OCI-LY3 (cell line): ENCODE measurements around the gene PEX6.

Experiments
- H2AFZ ChIP-seq: fragments of 200-600, 300-600 bp; shearing (Covaris generic); 2 replicates; pipeline ENCODE4 v1.6.0; 2014; ENCODE audit warnings: antibody characterized with exemption, low read depth, low read length
- H3K27ac ChIP-seq: fragments of 200-600, 300-600 bp; sonication (generic); 2 replicates; pipeline ENCODE4 v1.5.1; 2014; ENCODE audit warnings: mild to moderate bottlenecking, low read length, moderate library complexity, mixed read lengths
- H3K27me3 ChIP-seq: fragments of 200-600, 300-600 bp; sonication (generic); 2 replicates; pipeline ENCODE4 v1.6.1; 2014; ENCODE audit warnings: low read depth, low read length, mixed read lengths
- H3K36me3 ChIP-seq: fragments of 200-600, 300-600 bp; sonication (generic); replicated peaks from 2 replicates; pipeline ENCODE3; 2014; ENCODE audit warnings: low read depth, low read length, mixed read lengths
- H3K4me1 ChIP-seq: fragments of 300-600, 200-600 bp; sonication (generic); 2 replicates; pipeline ENCODE4 v1.6.1; 2014; ENCODE audit warnings: low read length, mixed read lengths
- H3K4me2 ChIP-seq: fragments of 200-600, 300-600 bp; sonication (generic); 2 replicates; pipeline ENCODE4 v1.6.1; 2014; ENCODE audit warnings: low read length, mixed read lengths
- H3K4me3 ChIP-seq: fragments of 300-600, 200-600 bp; sonication (generic); 2 replicates; pipeline ENCODE4 v1.5.1; 2014; ENCODE audit warnings: antibody characterized with exemption, mild to moderate bottlenecking, low read length, moderate library complexity
- H3K79me2 ChIP-seq: fragments of 300-600, 200-600 bp; shearing (Covaris generic); 2 replicates; pipeline ENCODE4 v1.6.1; 2014; ENCODE audit warnings: mild to moderate bottlenecking, low read length, mixed read lengths
- H3K9ac ChIP-seq: fragments of 300-600, 200-600 bp; shearing (Covaris generic); 2 replicates; pipeline ENCODE4 v1.6.0; 2014; ENCODE audit warnings: mild to moderate bottlenecking, low read length, moderate library complexity
- H3K9me3 ChIP-seq: fragments of 200-600, 300-600 bp; shearing (Covaris generic); 2 replicates; pipeline ENCODE4 v1.6.1; 2014; ENCODE audit warnings: low read length, mixed read lengths; ENCODE audit not compliant: insufficient read depth
- H4K20me1 ChIP-seq: fragments of 200-600, 300-600 bp; sonication (generic); 2 replicates; pipeline ENCODE4 v1.6.1; 2016; ENCODE audit warnings: low read length, mixed read lengths; ENCODE audit not compliant: insufficient read depth
- EZH2phosphoT487 ChIP-seq: fragments of 200-600 bp; shearing (Covaris generic); IDR thresholded peaks from 2 replicates; pipeline ENCODE4 v1.6.1; 2018; ENCODE audit warnings: antibody characterized with exemption, mixed run types, low read depth
- TF ChIP-seq, protein P1 (sequence below): fragments of 200-600, 300-600 bp; sonication (generic); IDR thresholded peaks from 2 replicates; pipeline ENCODE4 v1.5.1; 2014; ENCODE audit warnings: antibody characterized with exemption, low read length, low read depth

The PEX6 gene

DNA sequence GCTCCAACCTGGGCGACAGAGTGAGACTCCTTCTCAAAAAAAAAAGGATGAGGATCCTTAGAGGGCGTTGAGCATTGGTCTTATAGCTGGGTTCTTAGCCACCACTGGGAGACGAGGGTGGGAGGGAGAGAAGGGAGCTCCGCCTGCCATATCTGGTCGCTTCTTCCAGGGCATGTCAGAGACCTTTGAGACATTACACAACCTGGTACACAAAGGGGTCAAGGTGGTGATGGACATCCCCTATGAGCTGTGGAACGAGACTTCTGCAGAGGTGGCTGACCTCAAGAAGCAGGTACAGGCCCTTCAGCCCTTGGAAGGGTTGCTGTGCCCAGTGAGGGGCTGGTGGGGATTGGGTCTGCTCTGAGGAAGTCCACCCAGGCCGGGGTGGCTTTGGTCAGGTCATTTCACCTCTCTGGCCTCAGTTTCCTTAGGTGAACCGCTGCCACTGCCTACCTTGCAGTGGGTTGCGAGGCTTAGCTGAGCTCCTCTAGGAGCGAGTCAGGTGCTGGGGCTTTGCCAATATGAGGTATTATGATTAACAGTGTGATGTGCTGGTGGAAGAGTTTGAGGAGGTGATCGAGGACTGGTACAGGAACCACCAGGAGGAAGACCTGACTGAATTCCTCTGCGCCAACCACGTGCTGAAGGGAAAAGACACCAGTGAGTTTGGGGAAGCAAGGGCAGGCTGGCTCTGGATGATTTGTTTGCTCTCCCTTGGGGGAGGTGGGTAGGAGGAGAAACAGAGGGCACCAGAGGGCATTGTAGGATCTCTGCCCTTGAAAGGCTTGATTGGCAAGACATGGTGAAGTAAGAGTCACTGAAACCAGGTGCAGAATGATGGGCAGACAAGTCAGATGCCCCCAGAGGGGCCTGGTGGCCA lies 41.2 kb downstream of the PEX6 start:
- H3K4me2 ChIP-seq, result no peak overlapping the region
- no peak overlapping the region for H3K4me3 ChIP-seq
- H3K27ac ChIP-seq, result no peak overlapping the region
- H3K79me2 ChIP-seq, result peaks cover 66% of the 10 kb centered on the region
- no peaks in the 10 kb centered on the region for H3K27me3 ChIP-seq
- H3K9me3 ChIP-seq, result no peaks in the 10 kb centered on the region
- H3K36me3 ChIP-seq, result peaks cover 81% of the 10 kb centered on the region
- peaks cover 39% of the 10 kb centered on the region for H3K4me1 ChIP-seq
- TF ChIP-seq, protein P1, sequence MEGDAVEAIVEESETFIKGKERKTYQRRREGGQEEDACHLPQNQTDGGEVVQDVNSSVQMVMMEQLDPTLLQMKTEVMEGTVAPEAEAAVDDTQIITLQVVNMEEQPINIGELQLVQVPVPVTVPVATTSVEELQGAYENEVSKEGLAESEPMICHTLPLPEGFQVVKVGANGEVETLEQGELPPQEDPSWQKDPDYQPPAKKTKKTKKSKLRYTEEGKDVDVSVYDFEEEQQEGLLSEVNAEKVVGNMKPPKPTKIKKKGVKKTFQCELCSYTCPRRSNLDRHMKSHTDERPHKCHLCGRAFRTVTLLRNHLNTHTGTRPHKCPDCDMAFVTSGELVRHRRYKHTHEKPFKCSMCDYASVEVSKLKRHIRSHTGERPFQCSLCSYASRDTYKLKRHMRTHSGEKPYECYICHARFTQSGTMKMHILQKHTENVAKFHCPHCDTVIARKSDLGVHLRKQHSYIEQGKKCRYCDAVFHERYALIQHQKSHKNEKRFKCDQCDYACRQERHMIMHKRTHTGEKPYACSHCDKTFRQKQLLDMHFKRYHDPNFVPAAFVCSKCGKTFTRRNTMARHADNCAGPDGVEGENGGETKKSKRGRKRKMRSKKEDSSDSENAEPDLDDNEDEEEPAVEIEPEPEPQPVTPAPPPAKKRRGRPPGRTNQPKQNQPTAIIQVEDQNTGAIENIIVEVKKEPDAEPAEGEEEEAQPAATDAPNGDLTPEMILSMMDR, result no peak
- no peak for TF ChIP-seq EZH2phosphoT487
- no peak overlapping the region for H3K9ac ChIP-seq
- H2AFZ ChIP-seq, result no peak overlapping the region
- peaks cover 67% of the 10 kb centered on the region for H4K20me1 ChIP-seq

DNA sequence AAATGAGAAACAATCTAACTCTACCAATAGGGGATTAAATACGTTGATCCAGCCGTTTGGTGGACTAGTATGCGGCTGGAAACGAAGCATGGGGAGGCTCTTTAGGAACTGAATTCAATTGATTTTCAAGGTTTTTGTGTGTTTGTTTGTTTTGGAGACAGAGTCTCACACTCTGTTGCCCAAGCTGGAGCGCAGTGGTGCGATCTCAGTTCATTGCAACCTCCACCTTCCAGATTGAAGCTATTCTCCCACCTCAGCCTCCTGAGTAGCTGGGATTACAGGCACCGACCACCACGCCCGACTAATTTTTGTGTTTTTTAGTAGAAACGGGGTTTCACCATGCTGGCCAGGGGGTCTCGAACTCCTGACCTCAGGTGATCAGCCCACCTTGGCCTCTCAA lies 42.6 kb downstream of the PEX6 start:
- Histone ChIP-seq H3K9ac (no peak overlapping the region), H2AFZ (no peak overlapping the region), H3K4me3 (no peak overlapping the region), H3K9me3 (no peaks in the 10 kb centered on the region), H3K4me1 (peaks cover 51% of the 10 kb centered on the region), H3K27ac (no peak overlapping the region), H3K79me2 (peaks cover 80% of the 10 kb centered on the region), H3K36me3 (peaks cover 85% of the 10 kb centered on the region), H4K20me1 (peaks cover 79% of the 10 kb centered on the region), H3K27me3 (no peaks in the 10 kb centered on the region), H3K4me2 (no peak overlapping the region)
- no peak for TF ChIP-seq EZH2phosphoT487
- TF ChIP-seq, protein P1, result no peak

DNA sequence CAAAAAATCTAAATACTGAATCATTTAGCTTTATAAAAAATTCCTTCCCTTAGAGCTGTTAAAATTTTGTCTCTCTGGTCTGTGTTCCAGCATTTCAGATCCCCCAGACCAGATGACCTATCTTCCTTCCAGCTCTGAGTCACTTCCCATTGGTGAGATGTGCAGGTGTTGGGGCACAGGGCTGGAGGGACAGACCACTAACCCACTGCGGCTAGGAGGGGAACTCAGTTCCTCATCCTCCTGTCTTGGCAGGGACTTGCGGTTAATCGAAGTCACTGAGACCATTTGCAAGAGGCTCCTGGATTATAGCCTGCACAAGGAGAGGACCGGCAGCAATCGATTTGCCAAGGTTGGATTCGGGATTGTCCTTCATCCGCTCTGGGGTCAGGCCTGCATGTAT lies 43.7 kb downstream of the PEX6 start:
- Histone ChIP-seq H3K4me3 (0 out of 2 replicates have a peak overlapping the region, but pooled peaks have one; percentile 7), H4K20me1 (peaks cover 89% of the 10 kb centered on the region), H3K4me2 (peak overlapping the region; percentile 11), H3K9ac (no peak overlapping the region), H3K27me3 (no peaks in the 10 kb centered on the region), H3K9me3 (no peaks in the 10 kb centered on the region), H3K79me2 (peaks cover 90% of the 10 kb centered on the region), H3K36me3 (peaks cover 86% of the 10 kb centered on the region), H2AFZ (no peak overlapping the region), H3K27ac (peak overlapping the region; percentile 27), H3K4me1 (peaks cover 62% of the 10 kb centered on the region)
- TF ChIP-seq, protein P1, result no peak
- no peak for TF ChIP-seq EZH2phosphoT487

DNA sequence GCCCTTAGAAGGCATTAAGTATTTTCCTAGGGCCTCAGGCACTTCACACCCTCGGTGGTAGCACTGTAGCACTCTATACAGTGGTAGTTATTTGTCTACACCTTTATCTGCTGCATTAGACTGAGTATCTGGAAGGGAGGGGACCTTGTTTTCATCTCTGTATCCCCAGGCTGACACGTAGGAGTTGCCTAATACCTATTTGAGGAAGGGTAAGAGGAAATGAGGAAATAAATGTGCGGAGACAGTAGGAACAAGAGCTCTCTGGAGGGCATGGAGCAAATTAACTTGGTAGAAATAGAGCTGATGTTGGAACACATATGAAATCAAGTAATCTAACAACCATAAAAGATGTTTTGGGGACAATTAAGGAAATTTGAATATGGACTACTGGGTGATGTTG lies 45.8 kb downstream of the PEX6 start:
- no peak overlapping the region for H3K9ac ChIP-seq
- no peak for TF ChIP-seq EZH2phosphoT487
- TF ChIP-seq, protein P1, result no peak
- peaks cover 80% of the 10 kb centered on the region for H3K79me2 ChIP-seq
- no peaks in the 10 kb centered on the region for H3K27me3 ChIP-seq
- H3K36me3 ChIP-seq, result peaks cover 68% of the 10 kb centered on the region
- H3K4me3 ChIP-seq, result peak overlapping the region; percentile 33; the same call in 1 of the 2 replicates
- peaks cover 74% of the 10 kb centered on the region for H4K20me1 ChIP-seq
- H3K4me1 ChIP-seq, result peaks cover 64% of the 10 kb centered on the region
- H3K4me2 ChIP-seq, result peak overlapping the region; percentile 49
- H3K27ac ChIP-seq, result no peak overlapping the region; the same call in 1 of the 2 replicates
- H3K9me3 ChIP-seq, result no peaks in the 10 kb centered on the region
- H2AFZ ChIP-seq, result no peak overlapping the region
